ENCODE data around the gene TMOD2. TPM values are rescaled to one million over a fixed set of nuclear protein-coding genes. Genes with fewer than 3 reads are reported as not detected.

Gene TMOD2
- total and polyA plus RNA-seq, 2 experiments from 2014 or later: 3.0 to 5.9 TPM

- no peak overlapping the region for H3K27ac ChIP-seq (ENCODE audit: low read depth)
- no peak for TF ChIP-seq POLR2AphosphoS5 (IDR thresholded peaks at IDR 0.05; ENCODE audit: low read depth)
- no peak for TF ChIP-seq CREB1 (CRISPR knock-in tag; IDR thresholded peaks at IDR 0.05; ENCODE audit: low read depth)
- TF ChIP-seq ZNF462 (CRISPR knock-in tag; IDR thresholded peaks at IDR 0.05): no peak
- H3K36me3 ChIP-seq (ENCODE audit: insufficient read depth): no peaks in the 10 kb centered on the region
- no peaks in the 10 kb centered on the region for H3K9me2 ChIP-seq (ENCODE audit: insufficient read depth)
- H4K20me1 ChIP-seq (replicated peaks; ENCODE audit: insufficient read depth): no peaks in the 10 kb centered on the region
- Mint-ChIP-seq H3K27ac (no peak overlapping the region), H3K9me3 (no peaks in the 10 kb centered on the region), H3K27me3 (ENCODE audit: insufficient read depth, low read depth, poor library complexity) (peaks cover 2% of the 10 kb centered on the region), H3K4me1 (peaks cover 7% of the 10 kb centered on the region; the same call in 2 of the 3 replicates), H3K4me3 (no peak overlapping the region), H3K36me3 (ENCODE audit: low read depth) (peaks cover 30% of the 10 kb centered on the region)
- no peaks in the 10 kb centered on the region for H3K79me2 ChIP-seq (replicated peaks; ENCODE audit: insufficient read depth)
- no peaks in the 10 kb centered on the region for H3F3A ChIP-seq (replicated peaks; ENCODE audit: low read depth)
- no peak overlapping the region for H3K4me3 ChIP-seq
- no peak overlapping the region for H2AFZ ChIP-seq
- ATAC-seq (no peak), DNase-seq (ENCODE audit: low spot score) (no peak)
- H3K4me2 ChIP-seq: no peak overlapping the region
- H3K27me3 ChIP-seq (ENCODE audit: insufficient read depth): no peaks in the 10 kb centered on the region
- no peaks in the 10 kb centered on the region for H3K4me1 ChIP-seq (ENCODE audit: insufficient read depth)
Measured at GRCh38 chr15:51714911-51715310, 36.5 kb upstream of the TMOD2 start.

GRCh38 chr15:51718219-51718618 is 33.2 kb upstream of the TMOD2 start:
- H3K27ac ChIP-seq (ENCODE audit: low read depth): no peak overlapping the region
- no peak for DNase-seq (ENCODE audit: low spot score)
- Mint-ChIP-seq H3K9me3 (no peaks in the 10 kb centered on the region), H3K27me3 (ENCODE audit: insufficient read depth, low read depth, poor library complexity) (peaks cover 2% of the 10 kb centered on the region), H3K27ac (no peak overlapping the region), H3K4me1 (peaks cover 9% of the 10 kb centered on the region; the same call in 2 of the 3 replicates), H3K4me3 (no peak overlapping the region), H3K36me3 (ENCODE audit: low read depth) (peaks cover 37% of the 10 kb centered on the region)
- no peak overlapping the region for H3K4me2 ChIP-seq
- no peaks in the 10 kb centered on the region for H3K27me3 ChIP-seq (ENCODE audit: insufficient read depth)
- ATAC-seq: no peak
- H3K4me1 ChIP-seq (ENCODE audit: insufficient read depth): no peaks in the 10 kb centered on the region
- no peak overlapping the region for H3K4me3 ChIP-seq
- no peaks in the 10 kb centered on the region for H3K36me3 ChIP-seq (ENCODE audit: insufficient read depth)
- H3F3A ChIP-seq (replicated peaks; ENCODE audit: low read depth): no peaks in the 10 kb centered on the region
- no peaks in the 10 kb centered on the region for H4K20me1 ChIP-seq (replicated peaks; ENCODE audit: insufficient read depth)
- no peaks in the 10 kb centered on the region for H3K9me2 ChIP-seq (ENCODE audit: insufficient read depth)
- no peak overlapping the region for H2AFZ ChIP-seq
- no peaks in the 10 kb centered on the region for H3K79me2 ChIP-seq (replicated peaks; ENCODE audit: insufficient read depth)
- no peak for TF ChIP-seq EZH2phosphoT487 (IDR thresholded peaks at IDR 0.05; ENCODE audit: unreplicated experiment)
- no peak for TF ChIP-seq REST (IDR thresholded peaks at IDR 0.05; ENCODE audit: unreplicated experiment)
- no peak for TF ChIP-seq CREB1 (CRISPR knock-in tag; IDR thresholded peaks at IDR 0.05; ENCODE audit: low read depth)
- no peak for TF ChIP-seq ZNF114 (CRISPR knock-in tag; IDR thresholded peaks at IDR 0.05)
